Measurements from ENCODE around the gene MKRN3. TPM values are rescaled to one million over a fixed set of nuclear protein-coding genes. Genes with fewer than 3 reads are reported as not detected.

MKRN3 gene
- polyA plus RNA-seq, 1 of the 3 experiments (the other 2 are of a cell fraction) = 4.7 TPM

DNA sequence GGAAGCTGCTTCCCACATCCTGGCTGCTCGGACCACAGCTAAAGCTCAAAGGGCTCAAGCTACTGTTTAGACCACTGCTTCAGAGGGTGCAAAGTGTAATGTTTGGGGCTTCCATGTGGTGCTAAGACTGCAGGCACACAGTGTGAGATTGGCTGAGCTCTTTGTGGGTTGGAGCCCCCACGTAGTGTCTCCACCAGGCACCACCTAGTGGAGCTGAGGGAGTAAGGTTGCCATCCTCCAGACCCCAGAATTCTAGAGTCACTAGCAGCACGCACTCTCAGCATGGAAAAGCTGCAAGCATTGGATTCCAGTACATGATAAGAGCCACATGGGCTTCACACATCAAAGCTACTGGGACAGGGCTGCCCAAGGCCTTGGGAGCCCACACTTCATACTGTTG lies 9.3 kb downstream of the MKRN3 start:
- ChIA-PET POLR2A (no interaction called here), CTCF (interaction anchor here (1.6 kb wide), 1 partner anchor 77 kb away, joined by 4 read pairs; no protein-coding TSS in a partner anchor)
- H3K4me2 ChIP-seq = no peak overlapping the region
- peaks cover 0 to 7% of the 10 kb centered on the region in 2 experiments for H3K36me3 ChIP-seq (replicated peaks in 1 of 2; ENCODE audit: control insufficient read depth in 1 of 2, insufficient read depth in 2 of 2, low read length in 1 of 2)
- no peak overlapping the region for H2AFZ ChIP-seq (ENCODE audit: low read depth)
- H3K4me1 ChIP-seq (ENCODE audit: control insufficient read depth in 1 of 2, insufficient read depth in 2 of 2, low read depth in 1 of 2, low read length in 1 of 2) = no peaks in the 10 kb centered on the region; a peak in 1 of 4 replicates
- H3K27ac ChIP-seq (ENCODE audit: low read depth in 2 of 2, low read length in 1 of 2) = no peak overlapping the region
- TF ChIP-seq RAD21 (IDR thresholded peaks at IDR 0.05; ENCODE audit: low read length) (no peak), CHD2 (IDR thresholded peaks at IDR 0.05; ENCODE audit: low read length, partially characterized antibody) (no peak), POLR2AphosphoS5 (IDR thresholded peaks at IDR 0.05; ENCODE audit: low read depth, low read length) (no peak), JUND (IDR thresholded peaks at IDR 0.05) (no peak), EZH2phosphoT487 (IDR thresholded peaks at IDR 0.05; ENCODE audit: borderline replicate concordance, low read depth) (no peak), ELF1 (IDR thresholded peaks at IDR 0.05) (no peak), GATA2 (CRISPR knock-in tag; IDR thresholded peaks at IDR 0.05) (no peak), MEF2A (IDR thresholded peaks at IDR 0.05; ENCODE audit: borderline replicate concordance, low read depth) (no peak), RCOR1 (IDR thresholded peaks at IDR 0.05; ENCODE audit: low read length) (no peak), NRF1 (IDR thresholded peaks at IDR 0.05; ENCODE audit: low read depth, low read length) (no peak), FOSL2 (IDR thresholded peaks at IDR 0.05; ENCODE audit: borderline replicate concordance, low read depth) (no peak)
- TF ChIP-seq, protein P1, sequence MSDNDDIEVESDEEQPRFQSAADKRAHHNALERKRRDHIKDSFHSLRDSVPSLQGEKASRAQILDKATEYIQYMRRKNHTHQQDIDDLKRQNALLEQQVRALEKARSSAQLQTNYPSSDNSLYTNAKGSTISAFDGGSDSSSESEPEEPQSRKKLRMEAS (IDR thresholded peaks at IDR 0.05; ENCODE audit: low read depth) = no peak
- TF ChIP-seq, protein P2, sequence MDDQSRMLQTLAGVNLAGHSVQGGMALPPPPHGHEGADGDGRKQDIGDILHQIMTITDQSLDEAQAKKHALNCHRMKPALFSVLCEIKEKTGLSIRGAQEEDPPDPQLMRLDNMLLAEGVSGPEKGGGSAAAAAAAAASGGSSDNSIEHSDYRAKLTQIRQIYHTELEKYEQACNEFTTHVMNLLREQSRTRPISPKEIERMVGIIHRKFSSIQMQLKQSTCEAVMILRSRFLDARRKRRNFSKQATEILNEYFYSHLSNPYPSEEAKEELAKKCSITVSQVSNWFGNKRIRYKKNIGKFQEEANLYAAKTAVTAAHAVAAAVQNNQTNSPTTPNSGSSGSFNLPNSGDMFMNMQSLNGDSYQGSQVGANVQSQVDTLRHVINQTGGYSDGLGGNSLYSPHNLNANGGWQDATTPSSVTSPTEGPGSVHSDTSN (IDR thresholded peaks at IDR 0.05) = no peak
- TF ChIP-seq, protein P3, sequence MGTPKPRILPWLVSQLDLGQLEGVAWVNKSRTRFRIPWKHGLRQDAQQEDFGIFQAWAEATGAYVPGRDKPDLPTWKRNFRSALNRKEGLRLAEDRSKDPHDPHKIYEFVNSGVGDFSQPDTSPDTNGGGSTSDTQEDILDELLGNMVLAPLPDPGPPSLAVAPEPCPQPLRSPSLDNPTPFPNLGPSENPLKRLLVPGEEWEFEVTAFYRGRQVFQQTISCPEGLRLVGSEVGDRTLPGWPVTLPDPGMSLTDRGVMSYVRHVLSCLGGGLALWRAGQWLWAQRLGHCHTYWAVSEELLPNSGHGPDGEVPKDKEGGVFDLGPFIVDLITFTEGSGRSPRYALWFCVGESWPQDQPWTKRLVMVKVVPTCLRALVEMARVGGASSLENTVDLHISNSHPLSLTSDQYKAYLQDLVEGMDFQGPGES (IDR thresholded peaks at IDR 0.05; ENCODE audit: low read depth, low read length) = no peak
- TF ChIP-seq, protein P4, sequence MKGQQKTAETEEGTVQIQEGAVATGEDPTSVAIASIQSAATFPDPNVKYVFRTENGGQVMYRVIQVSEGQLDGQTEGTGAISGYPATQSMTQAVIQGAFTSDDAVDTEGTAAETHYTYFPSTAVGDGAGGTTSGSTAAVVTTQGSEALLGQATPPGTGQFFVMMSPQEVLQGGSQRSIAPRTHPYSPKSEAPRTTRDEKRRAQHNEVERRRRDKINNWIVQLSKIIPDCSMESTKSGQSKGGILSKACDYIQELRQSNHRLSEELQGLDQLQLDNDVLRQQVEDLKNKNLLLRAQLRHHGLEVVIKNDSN (IDR thresholded peaks at IDR 0.05; ENCODE audit: borderline replicate concordance, low read depth) = no peak
- no peak for DNase-seq
- H3K9ac ChIP-seq = no peak overlapping the region
- no peaks in the 10 kb centered on the region for H3K9me3 ChIP-seq
- H3K9me2 ChIP-seq = no peaks in the 10 kb centered on the region
- no peaks in the 10 kb centered on the region for H3K27me3 ChIP-seq (ENCODE audit: insufficient read depth)
- no peak overlapping the region for H3K4me3 ChIP-seq (ENCODE audit: low read depth in 2 of 2, low read length in 1 of 2)
- H3F3A ChIP-seq (replicated peaks; ENCODE audit: insufficient read depth) = no peaks in the 10 kb centered on the region
- H3K79me2 ChIP-seq (ENCODE audit: insufficient read depth) = peaks cover 65% of the 10 kb centered on the region
- WGBS (ENCODE audit: low lambda C conversion rate) = 40% methylated on average over 1 of the region's 3 CpGs
- peaks cover 37% of the 10 kb centered on the region for H4K20me1 ChIP-seq (ENCODE audit: insufficient read depth)

DNA sequence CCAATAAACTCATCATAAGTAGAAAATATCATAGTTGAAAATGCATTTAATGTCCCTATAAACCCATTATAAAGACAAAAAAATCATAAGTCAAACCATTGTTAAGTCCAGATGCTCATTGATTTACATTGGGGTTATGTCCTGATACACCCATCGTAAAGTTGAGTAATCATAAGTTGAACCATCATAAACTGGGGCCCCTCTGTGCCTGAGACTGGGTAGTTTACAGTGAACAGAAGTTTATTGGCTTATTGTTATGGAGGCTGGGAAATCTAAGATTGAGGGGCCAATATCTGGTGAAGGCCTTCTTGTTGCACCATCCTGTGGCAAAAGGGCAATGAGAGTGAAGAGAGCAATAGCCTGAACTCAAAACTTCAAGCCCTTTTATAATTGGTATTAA lies 10.6 kb downstream of the MKRN3 start:
- H3F3A ChIP-seq (replicated peaks; ENCODE audit: insufficient read depth) = no peaks in the 10 kb centered on the region
- 57% methylated on average over 1 of the region's 1 CpG for WGBS (ENCODE audit: low lambda C conversion rate)
- no peak overlapping the region for H3K9ac ChIP-seq
- H4K20me1 ChIP-seq (ENCODE audit: insufficient read depth) = peaks cover 30% of the 10 kb centered on the region
- POLR2A ChIA-PET = no interaction called here
- no peak for DNase-seq
- H3K4me3 ChIP-seq (ENCODE audit: low read depth in 2 of 2, low read length in 1 of 2) = no peak overlapping the region
- H3K79me2 ChIP-seq (ENCODE audit: insufficient read depth) = peaks cover 51% of the 10 kb centered on the region
- CTCF ChIA-PET = no interaction called here
- no peaks in the 10 kb centered on the region for H3K9me3 ChIP-seq
- H3K27ac ChIP-seq (ENCODE audit: low read depth in 2 of 2, low read length in 1 of 2) = no peak overlapping the region
- no peaks in the 10 kb centered on the region for H3K9me2 ChIP-seq
- no peak overlapping the region for H2AFZ ChIP-seq (ENCODE audit: low read depth)
- no peak overlapping the region for H3K4me2 ChIP-seq
- no peaks in the 10 kb centered on the region for H3K27me3 ChIP-seq (ENCODE audit: insufficient read depth)
- no peaks in the 10 kb centered on the region; a peak in 1 of 4 replicates for H3K4me1 ChIP-seq (ENCODE audit: control insufficient read depth in 1 of 2, insufficient read depth in 2 of 2, low read depth in 1 of 2, low read length in 1 of 2)
- peaks cover 0 to 7% of the 10 kb centered on the region in 2 experiments for H3K36me3 ChIP-seq (replicated peaks in 1 of 2; ENCODE audit: control insufficient read depth in 1 of 2, insufficient read depth in 2 of 2, low read length in 1 of 2)
- TF ChIP-seq TAF1 (IDR thresholded peaks at IDR 0.05; ENCODE audit: borderline replicate concordance, low read depth, low read length) (no peak), SIN3A (IDR thresholded peaks at IDR 0.05; ENCODE audit: borderline replicate concordance, low read depth, low read length) (no peak), POLR2AphosphoS5 (IDR thresholded peaks at IDR 0.05; ENCODE audit: low read depth, low read length) (no peak), CHD2 (IDR thresholded peaks at IDR 0.05; ENCODE audit: low read length, partially characterized antibody) (no peak), TCF12 (IDR thresholded peaks at IDR 0.05) (no peak), MEF2A (IDR thresholded peaks at IDR 0.05; ENCODE audit: borderline replicate concordance, low read depth) (no peak), FOSL2 (IDR thresholded peaks at IDR 0.05; ENCODE audit: borderline replicate concordance, low read depth) (no peak), EP300 (IDR thresholded peaks at IDR 0.05; ENCODE audit: borderline replicate concordance in 1 of 2, low read depth in 1 of 2, low read length in 1 of 2) (no peak), GATA2 (CRISPR knock-in tag; IDR thresholded peaks at IDR 0.05) (no peak), RXRA (IDR thresholded peaks at IDR 0.05; ENCODE audit: borderline replicate concordance, low read depth) (no peak), RCOR1 (IDR thresholded peaks at IDR 0.05; ENCODE audit: low read length) (no peak)
- TF ChIP-seq, protein P5, sequence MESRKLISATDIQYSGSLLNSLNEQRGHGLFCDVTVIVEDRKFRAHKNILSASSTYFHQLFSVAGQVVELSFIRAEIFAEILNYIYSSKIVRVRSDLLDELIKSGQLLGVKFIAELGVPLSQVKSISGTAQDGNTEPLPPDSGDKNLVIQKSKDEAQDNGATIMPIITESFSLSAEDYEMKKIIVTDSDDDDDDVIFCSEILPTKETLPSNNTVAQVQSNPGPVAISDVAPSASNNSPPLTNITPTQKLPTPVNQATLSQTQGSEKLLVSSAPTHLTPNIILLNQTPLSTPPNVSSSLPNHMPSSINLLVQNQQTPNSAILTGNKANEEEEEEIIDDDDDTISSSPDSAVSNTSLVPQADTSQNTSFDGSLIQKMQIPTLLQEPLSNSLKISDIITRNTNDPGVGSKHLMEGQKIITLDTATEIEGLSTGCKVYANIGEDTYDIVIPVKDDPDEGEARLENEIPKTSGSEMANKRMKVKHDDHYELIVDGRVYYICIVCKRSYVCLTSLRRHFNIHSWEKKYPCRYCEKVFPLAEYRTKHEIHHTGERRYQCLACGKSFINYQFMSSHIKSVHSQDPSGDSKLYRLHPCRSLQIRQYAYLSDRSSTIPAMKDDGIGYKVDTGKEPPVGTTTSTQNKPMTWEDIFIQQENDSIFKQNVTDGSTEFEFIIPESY (IDR thresholded peaks at IDR 0.05; ENCODE audit: borderline replicate concordance, low read depth) = no peak
- TF ChIP-seq, protein P1 (IDR thresholded peaks at IDR 0.05; ENCODE audit: low read depth) = no peak
- TF ChIP-seq, protein P4 (IDR thresholded peaks at IDR 0.05; ENCODE audit: borderline replicate concordance, low read depth) = no peak
